Stomach (tissue), 9 donors: ENCODE results near the gene MARCKSL1. TPM values are rescaled to one million over a fixed set of nuclear protein-coding genes. Genes with fewer than 3 reads are reported as not detected.

Source experiments
- DNase-seq, 2 donors: peaks; one replicate each; pipeline versions ENCODE4 v3.0.0 to v3.0.0-alpha.2; 2013 to 2019
- H3K27ac ChIP-seq, 5 donors: fragments of 200-600 bp in 4 of 5; sonication (generic) in 4 of 5; one replicate each; pipeline ENCODE4 v1.5.1; 2013 to 2019; ENCODE audit warnings: mild to moderate bottlenecking in 1 of 5, moderate library complexity in 1 of 5
- H3K27me3 ChIP-seq, 3 donors: fragments of 200-600 bp; sonication (generic); one replicate each; pipeline ENCODE4 v1.5.1; 2017 to 2019; ENCODE audit warnings: mixed run types in 1 of 3
- H3K36me3 ChIP-seq, 4 donors: fragments of 200-600 bp; sonication (generic); 1 replicate in 3 of 4; 2 replicates in 1 of 4; pipeline ENCODE4 v1.5.1; 2016 to 2019
- H3K4me1 ChIP-seq, 4 donors: fragments of 200-600 bp; sonication (generic); one replicate each; pipeline ENCODE4 v1.5.1; 2016 to 2019
- H3K4me3 ChIP-seq, 4 donors: fragments of 200-600 bp; sonication (generic) in 3 of 4; one replicate each; pipeline ENCODE4 v1.5.1; 2016 to 2019; ENCODE audit warnings: mild to moderate bottlenecking in 1 of 4
- H3K9me3 ChIP-seq, 4 donors: fragments of 200-600 bp; sonication (generic); one replicate each; pipeline ENCODE4 v1.5.1; 2016 to 2019
- EP300 ChIP-seq: sonication (generic); formaldehyde crosslinking; IDR thresholded peaks from one replicate; pipeline ENCODE4 v1.6.1; 2017; ENCODE audit warnings: antibody characterized with exemption
- POLR2A ChIP-seq, 4 donors: fragments of 450-650 bp; IDR thresholded peaks; one replicate each; pipeline ENCODE4 v1.6.1; 2016; ENCODE audit warnings: antibody characterized with exemption in 4 of 4, control low read depth in 2 of 4, mild to moderate bottlenecking in 1 of 4, moderate library complexity in 1 of 4
- POLR2AphosphoS5 ChIP-seq, 3 donors: sonication (generic); formaldehyde crosslinking; IDR thresholded peaks; one replicate each; pipeline ENCODE4 v1.6.1; 2016; ENCODE audit warnings: antibody characterized with exemption in 3 of 3
- WGBS, 5 donors: extraction: QIAGEN DNeasy Blood & Tissue Kit in 3 of 5; methylation state at CpG; one replicate each; pipeline versions ENCODE4 v1.1.5 to v1.1.7; 2013 to 2018; 5-methylcytosine and 5-hydroxymethylcytosine counted together
- intact Hi-C: fragments of 100-400 bp; cut with DNase I; formaldehyde crosslinking; loops from one replicate; pipeline ENCODE4 v1.15.1; 2023; ENCODE audit warnings: low total_unique reads
- polyA plus RNA-seq, 3 donors: library from polyadenylated mRNA; stranded (reverse); fragments of 200-250 nt; gene quantifications; one replicate each; pipeline ENCODE4 v1.2.3, GENCODE V29; 2013
- total RNA-seq, 5 donors: library from RNA; depleted of rRNA; stranded (reverse); fragments of >200 nt; gene quantifications; one replicate each; pipeline versions ENCODE4 v1.1.0 to v1.2.3, GENCODE V29; 2014 to 2016
- TF ChIP-seq, protein P1 (sequence below), 7 experiments: fragments of 450-650 bp in 4 of 7; fragments of 200-600 bp in 3 of 7; sonication (generic) in 3 of 7; IDR thresholded peaks; one replicate each; pipeline ENCODE4 v1.5.1; 2016 to 2019; ENCODE audit warnings: antibody characterized with exemption in 7 of 7, control low read depth in 2 of 7, mild to moderate bottlenecking in 1 of 7
- donor health status: healthy with polysubstance abuse.
- donor health status: Bipolar disorder and iron deficiency.
- donor health status: healthy.

MARCKSL1 gene
- total and polyA plus RNA-seq, 8 donors = 7.6 to 100 (median 47.1) TPM

- Histone ChIP-seq H3K36me3 (peaks cover 91 to 100% (median 99%) of the 10 kb centered on the region in 4 donors), H3K4me3 (no peak overlapping the region), H3K27ac (no peak overlapping the region), H3K27me3 (no peaks in the 10 kb centered on the region), H3K4me1 (no peaks in the 10 kb centered on the region), H3K9me3 (no peaks in the 10 kb centered on the region)
- TF ChIP-seq POLR2A (IDR thresholded peaks at IDR 0.05) (no peak), POLR2AphosphoS5 (IDR thresholded peaks at IDR 0.05) (no peak)
- TF ChIP-seq, protein P1, sequence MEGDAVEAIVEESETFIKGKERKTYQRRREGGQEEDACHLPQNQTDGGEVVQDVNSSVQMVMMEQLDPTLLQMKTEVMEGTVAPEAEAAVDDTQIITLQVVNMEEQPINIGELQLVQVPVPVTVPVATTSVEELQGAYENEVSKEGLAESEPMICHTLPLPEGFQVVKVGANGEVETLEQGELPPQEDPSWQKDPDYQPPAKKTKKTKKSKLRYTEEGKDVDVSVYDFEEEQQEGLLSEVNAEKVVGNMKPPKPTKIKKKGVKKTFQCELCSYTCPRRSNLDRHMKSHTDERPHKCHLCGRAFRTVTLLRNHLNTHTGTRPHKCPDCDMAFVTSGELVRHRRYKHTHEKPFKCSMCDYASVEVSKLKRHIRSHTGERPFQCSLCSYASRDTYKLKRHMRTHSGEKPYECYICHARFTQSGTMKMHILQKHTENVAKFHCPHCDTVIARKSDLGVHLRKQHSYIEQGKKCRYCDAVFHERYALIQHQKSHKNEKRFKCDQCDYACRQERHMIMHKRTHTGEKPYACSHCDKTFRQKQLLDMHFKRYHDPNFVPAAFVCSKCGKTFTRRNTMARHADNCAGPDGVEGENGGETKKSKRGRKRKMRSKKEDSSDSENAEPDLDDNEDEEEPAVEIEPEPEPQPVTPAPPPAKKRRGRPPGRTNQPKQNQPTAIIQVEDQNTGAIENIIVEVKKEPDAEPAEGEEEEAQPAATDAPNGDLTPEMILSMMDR (IDR thresholded peaks at IDR 0.05) = no peak
- 92 to 97% (median 93%) methylated on average over 11 of the region's 11 CpGs for WGBS, 5 donors
- no peak for DNase-seq
- intact Hi-C loops = no loop called here
Observed at GRCh38 chr1:32376199-32376598, 40.2 kb upstream of the MARCKSL1 start.

DNA sequence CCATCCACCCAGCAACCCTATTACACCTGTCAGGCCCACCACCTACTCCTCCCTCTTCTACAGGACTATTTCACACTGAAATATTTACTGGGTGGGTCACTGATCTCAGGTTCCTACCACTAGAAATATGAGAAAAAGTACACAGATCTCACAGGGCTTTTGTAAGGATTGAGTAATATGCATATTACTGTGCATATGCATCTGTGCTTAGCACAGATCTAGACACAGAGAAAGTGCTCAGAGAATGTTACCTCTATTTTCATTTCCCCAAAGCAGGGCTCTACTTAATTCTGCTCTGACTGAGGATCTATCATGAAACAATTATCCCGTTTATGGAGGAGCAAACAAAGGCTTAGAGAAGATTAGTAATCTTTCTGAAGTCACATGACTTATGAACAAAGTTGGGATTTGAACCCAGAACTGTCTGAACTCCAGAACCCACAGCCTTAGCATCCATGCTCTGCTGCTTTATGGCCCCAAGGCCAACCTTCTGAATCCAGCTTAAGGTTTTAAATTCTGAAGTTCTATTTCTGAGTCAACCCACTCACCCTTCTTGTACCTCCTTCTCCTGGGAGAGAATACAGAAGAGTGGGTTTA, 38.1 kb upstream of the MARCKSL1 start:
- H3K27me3 ChIP-seq = no peaks in the 10 kb centered on the region
- no peak for DNase-seq
- WGBS, 5 donors = 25 to 50% (median 32%) methylated on average over 1 of the region's 1 CpG
- no peaks in the 10 kb centered on the region for H3K9me3 ChIP-seq
- intact Hi-C loops = no loop called here
- H3K27ac ChIP-seq = no peak overlapping the region
- peaks cover 80 to 100% (median 95%) of the 10 kb centered on the region in 4 donors for H3K36me3 ChIP-seq
- H3K4me3 ChIP-seq = no peak overlapping the region
- TF ChIP-seq, protein P1 (IDR thresholded peaks at IDR 0.05) = no peak
- no peak for TF ChIP-seq POLR2AphosphoS5 (IDR thresholded peaks at IDR 0.05)
- TF ChIP-seq EP300 = no peak
- TF ChIP-seq POLR2A (IDR thresholded peaks at IDR 0.05) = no peak
- no peaks in the 10 kb centered on the region for H3K4me1 ChIP-seq

GRCh38 chr1:32372149-32372756, 36.2 kb upstream of the MARCKSL1 start:
- 78 to 91% (median 84%) methylated on average over 5 of the region's 5 CpGs for WGBS, 5 donors
- Histone ChIP-seq H3K4me3 (no peak overlapping the region), H3K27ac (no peak overlapping the region), H3K36me3 (peaks cover 78 to 100% (median 95%) of the 10 kb centered on the region in 4 donors), H3K4me1 (no peaks in the 10 kb centered on the region), H3K9me3 (no peaks in the 10 kb centered on the region), H3K27me3 (no peaks in the 10 kb centered on the region)
- TF ChIP-seq EP300 (no peak), POLR2A (IDR thresholded peaks at IDR 0.05) (no peak)
- TF ChIP-seq, protein P1 (IDR thresholded peaks at IDR 0.05) = no peak
- peak in 1 of 2 donors; percentile 45 for DNase-seq
- intact Hi-C loops = no loop called here

GRCh38 chr1:32367912-32368635, 32.0 kb upstream of the MARCKSL1 start:
- 95 to 96% (median 96%) methylated on average over 7 of the region's 7 CpGs for WGBS, 5 donors
- Histone ChIP-seq H3K27me3 (no peaks in the 10 kb centered on the region), H3K27ac (no peak overlapping the region), H3K9me3 (no peaks in the 10 kb centered on the region), H3K4me3 (no peak overlapping the region), H3K36me3 (peaks cover 62 to 99% (median 90%) of the 10 kb centered on the region in 4 donors), H3K4me1 (no peaks in the 10 kb centered on the region)
- no peak for DNase-seq
- no peak for TF ChIP-seq EP300
- TF ChIP-seq, protein P1 (IDR thresholded peaks at IDR 0.05) = no peak
- intact Hi-C loops = no loop called here
